ENCODE measurements around the gene TAF4.
"Not testable (repeated sequence)": the region's sequence is repeated elsewhere in the genome, so short reads cannot be mapped to it uniquely, and the experiment has no call there.

TAF4 gene

GRCh38 chr20:62080249-62080990, 14.7 kb upstream of the TAF4 start:
- DNase-seq (ENCODE audit: low read depth, low spot score) = no peak

DNA sequence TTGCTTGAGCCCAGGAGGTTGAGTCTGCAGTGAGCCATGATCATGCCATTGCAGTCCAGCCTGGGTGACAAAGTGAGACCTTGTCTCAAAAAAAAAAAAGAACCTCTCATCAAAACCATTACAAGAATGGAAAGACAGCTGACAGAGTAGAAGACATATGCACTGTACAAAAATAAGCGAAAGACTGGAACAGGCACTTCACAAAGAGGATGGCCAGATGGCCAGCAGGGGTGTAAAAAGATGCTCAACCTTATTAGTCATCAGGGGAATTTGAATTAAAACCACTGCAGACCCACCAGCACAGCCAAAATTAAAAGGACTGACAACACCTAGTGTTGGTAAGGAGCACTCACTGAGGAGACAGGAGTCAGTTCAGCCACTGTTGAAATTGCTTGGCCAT, 13.5 kb upstream of the TAF4 start:
- DNase-seq (ENCODE audit: low read depth, low spot score) = no peak

- DNase-seq (ENCODE audit: low read depth, low spot score) = no peak
These were observed 7.6 kb upstream of the TAF4 start for GRCh38 chr20:62073323-62073722.

GRCh38 chr20:62071669-62072430, 6.2 kb upstream of the TAF4 start:
- DNase-seq (ENCODE audit: low read depth, low spot score) = not testable (repeated sequence)

- DNase-seq (ENCODE audit: low read depth, low spot score) = no peak
These were observed 4.1 kb upstream of the TAF4 start for GRCh38 chr20:62069741-62070216.

DNA sequence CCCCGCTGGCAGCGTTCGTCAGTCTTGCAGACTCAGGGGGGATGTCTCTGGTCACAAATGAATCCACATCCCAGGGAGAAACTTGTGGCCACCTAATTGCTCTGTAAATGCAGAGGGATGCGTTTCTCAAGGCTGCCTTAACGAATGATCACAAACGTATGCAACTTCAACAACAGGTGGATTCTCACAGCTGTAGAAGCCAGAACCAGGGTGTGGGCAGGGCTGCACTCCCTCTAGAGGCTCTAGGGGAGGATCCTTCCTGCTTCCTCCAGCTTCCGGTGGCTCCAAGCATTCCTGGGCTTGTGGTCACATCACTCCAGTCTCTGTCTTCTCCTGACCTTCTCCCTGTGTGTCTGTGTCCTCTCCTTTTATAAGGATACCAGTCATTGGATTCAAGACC, 3.3 kb upstream of the TAF4 start:
- DNase-seq (ENCODE audit: low read depth, low spot score) = no peak

- DNase-seq (ENCODE audit: low read depth, low spot score) = no peak
These were observed 2.0 kb upstream of the TAF4 start for GRCh38 chr20:62067547-62068260.

DNA sequence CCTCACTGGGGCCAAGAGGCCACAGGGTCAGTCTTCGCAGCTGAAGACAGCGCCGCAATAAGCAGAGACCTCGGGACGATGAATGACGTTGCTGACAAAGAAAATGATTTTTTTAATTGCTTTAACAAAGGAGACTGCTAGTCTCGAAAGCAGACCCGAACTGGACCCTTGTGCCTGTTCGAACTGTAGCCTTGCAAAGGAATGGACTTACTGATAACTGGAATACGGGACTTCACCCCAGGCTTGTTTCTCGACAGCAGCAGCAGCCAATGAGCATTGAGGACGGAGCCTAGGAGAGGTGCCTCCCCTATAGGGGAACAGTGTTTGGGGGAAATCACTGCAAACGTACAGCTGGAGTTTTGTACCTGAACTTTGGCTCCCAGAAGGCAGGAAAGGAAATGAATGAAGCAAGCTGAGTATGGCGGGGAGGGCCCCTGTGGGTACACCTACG, 1.3 kb upstream of the TAF4 start:
- no peak for DNase-seq (ENCODE audit: low read depth, low spot score)

DNA sequence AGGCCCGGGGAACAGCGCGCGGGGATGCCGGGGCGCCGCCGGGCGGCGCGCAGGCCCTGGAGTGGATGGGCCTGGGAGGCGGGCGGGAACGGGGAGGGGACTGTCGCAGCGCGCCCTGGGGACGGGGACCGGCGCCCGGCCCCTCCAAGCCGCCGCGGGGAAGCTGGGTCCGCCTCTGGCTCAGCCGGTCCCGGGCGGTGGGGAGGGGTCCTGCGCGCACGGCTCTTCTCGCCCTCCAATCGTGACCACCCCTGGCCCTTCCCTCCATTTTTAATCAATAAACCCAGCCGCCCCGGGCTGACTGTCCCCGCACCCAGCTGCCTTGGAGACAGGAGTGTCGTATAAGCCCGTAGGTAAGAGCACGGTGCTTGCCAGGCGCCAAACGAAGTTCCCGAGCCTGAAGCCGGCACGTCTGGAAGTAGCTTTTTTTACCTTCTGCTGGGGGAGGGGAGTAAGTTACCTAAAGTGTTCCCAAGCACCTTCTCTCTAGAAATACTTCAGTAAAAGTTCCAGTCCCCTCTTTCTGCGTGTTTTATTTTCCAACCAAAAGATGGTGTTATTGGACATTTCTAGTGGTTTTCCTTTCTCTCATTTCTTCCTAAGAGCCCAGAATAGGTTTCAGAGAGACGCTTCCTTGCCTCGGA, 780 bp upstream of the TAF4 start:
- DNase-seq (ENCODE audit: low read depth, low spot score) = peak; percentile 6

GRCh38 chr20:62064770-62065673, 659 bp downstream of the TAF4 start:
- DNase-seq (ENCODE audit: low read depth, low spot score) = no peak

GRCh38 chr20:62063981-62064769, 1.5 kb downstream of the TAF4 start:
- no peak for DNase-seq (ENCODE audit: low read depth, low spot score)

DNA sequence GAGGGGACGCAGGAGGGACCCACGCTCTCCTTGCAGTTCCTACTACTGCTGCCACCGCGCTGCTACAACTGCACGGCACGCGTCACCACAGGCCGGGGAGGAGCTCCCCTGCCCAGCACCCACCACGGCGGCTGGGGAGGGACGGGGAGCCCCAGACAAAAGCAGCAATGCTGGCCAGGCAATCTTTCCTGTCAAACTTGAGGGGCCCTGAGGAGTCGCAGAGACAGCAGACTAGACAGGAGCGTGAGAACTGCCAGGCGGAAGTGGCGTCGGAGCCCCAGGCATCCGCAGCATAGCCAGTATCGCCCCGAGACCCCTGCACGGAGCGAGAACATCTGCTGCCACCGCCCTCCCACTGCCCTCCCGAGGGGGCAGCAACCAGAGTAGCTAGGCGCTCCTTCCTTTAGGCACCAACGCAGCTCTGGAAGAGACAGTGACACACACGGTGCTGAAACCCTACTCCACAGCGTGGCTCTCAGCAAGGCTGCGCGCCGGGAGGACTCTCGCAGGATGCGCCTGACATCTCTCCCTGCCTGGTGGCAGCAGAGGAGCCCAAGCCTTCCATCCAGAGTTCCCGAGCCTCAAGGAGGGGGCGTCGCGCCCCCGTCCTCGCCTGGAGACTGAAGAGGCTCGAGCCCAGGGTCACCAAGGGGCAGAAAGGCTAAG, 2.2 kb downstream of the TAF4 start:
- no peak for DNase-seq (ENCODE audit: low read depth, low spot score)

- DNase-seq (ENCODE audit: low read depth, low spot score) = no peak
These were observed 2.9 kb downstream of the TAF4 start for GRCh38 chr20:62062661-62063314.

DNA sequence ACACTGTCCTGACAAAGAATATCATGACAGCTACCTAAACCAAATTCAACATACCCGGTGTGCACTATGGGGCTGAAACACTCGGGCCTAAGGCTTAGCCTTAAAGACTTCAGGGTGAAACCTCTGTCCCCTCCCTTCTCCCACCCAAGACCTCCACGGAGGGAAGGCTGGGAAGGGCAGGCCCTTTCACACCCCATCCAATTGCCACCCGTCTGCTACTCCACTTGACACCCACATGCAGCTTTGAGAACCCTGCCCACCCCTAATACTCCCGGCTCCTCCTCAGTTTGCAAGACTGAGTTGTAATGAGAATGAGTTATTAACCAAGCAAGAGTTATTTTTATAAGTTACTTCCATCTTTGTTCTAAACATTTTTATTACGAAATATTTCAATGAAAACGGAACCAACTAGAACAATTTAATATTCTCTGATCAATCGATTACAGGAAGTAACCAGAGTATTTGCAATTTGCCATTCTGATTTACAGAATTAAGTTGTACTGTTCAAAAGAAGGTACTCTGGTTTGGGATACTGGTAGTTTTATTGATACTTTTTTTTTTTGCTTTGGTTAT, 3.7 kb downstream of the TAF4 start:
- DNase-seq (ENCODE audit: low read depth, low spot score) = no peak

DNA sequence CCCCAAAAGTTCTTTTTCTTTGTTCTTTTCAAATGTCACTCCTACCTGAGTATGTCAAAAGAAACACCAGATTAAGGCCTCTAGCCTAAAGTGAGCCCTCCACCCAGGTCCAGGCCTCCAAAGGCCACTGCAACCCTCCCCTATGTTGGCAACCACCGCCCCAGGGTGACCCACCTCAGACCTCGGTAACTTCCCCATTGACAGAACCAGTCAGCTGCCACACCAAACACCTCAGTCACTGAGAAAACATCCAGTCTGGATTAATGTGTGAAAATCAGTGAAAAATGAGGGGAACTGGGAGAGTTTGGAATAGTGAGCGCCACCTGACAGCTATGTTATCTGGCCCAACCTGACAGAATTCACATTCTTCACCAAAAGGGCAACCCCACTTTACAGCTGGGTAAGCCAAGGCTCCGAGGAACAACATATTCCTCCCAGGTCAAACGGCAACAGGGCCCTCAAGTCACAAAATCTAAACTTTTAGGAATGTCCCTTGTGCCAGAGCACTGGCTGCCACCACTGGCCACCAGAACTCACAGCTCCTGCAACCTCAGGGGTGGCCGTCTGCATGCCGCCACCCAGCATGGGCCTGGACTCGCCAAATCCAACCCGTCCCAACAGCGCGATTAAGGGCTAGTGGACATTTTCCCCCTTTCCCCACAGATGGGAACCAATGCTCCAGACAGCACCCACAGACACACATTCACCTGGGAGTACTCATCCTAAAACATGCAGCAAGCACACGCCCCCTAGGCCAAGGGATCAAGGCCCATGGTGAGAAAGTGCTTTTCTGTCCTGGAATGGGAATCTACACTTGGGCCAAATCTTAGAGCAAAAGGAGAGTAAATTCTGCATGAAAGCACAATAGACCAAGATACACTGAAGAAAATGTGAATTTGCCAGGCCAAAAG, 4.8 kb downstream of the TAF4 start:
- no peak for DNase-seq (ENCODE audit: low read depth, low spot score)

DNA sequence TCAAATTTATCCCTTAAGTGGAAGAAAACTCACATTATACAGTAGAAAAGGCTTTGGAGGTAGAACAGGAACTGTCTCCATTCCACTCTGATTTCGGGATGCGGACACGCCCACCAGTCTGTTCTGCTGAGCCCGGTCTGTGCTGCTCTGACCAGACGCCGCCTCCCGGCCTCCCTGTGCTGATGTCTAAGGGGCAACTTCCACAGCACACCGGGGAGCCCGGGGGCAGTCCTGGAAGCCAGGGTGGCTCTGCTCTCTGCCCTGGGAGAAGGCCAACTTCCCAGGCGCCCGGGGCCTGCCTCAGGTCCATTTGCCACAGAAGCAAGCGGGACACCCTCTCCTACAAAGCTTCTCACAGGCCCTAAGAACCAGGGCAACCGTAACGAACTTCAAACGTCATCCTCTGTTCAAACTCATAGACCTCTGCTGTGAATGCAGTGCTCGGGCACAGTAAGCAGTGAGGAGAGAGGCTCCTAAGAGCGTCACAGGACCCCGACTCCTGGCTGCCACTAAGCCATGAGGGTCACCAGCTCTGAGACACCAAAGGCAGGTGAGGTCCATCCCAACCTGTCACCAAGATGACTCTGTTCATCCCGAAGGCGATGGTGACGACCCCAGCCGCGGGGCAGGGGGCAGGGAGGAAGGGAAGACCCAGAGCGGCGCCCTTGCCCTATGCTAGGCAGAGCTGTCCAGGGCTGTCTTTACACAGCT, 5.6 kb downstream of the TAF4 start:
- DNase-seq (ENCODE audit: low read depth, low spot score) = no peak

- DNase-seq (ENCODE audit: low read depth, low spot score) = no peak
These were observed 6.3 kb downstream of the TAF4 start for GRCh38 chr20:62059401-62059800.
